ENCODE results near the gene ANGEL2.
"Not testable (repeated sequence)": the region's sequence is repeated elsewhere in the genome, so short reads cannot be mapped to it uniquely, and the experiment has no call there.

DNA sequence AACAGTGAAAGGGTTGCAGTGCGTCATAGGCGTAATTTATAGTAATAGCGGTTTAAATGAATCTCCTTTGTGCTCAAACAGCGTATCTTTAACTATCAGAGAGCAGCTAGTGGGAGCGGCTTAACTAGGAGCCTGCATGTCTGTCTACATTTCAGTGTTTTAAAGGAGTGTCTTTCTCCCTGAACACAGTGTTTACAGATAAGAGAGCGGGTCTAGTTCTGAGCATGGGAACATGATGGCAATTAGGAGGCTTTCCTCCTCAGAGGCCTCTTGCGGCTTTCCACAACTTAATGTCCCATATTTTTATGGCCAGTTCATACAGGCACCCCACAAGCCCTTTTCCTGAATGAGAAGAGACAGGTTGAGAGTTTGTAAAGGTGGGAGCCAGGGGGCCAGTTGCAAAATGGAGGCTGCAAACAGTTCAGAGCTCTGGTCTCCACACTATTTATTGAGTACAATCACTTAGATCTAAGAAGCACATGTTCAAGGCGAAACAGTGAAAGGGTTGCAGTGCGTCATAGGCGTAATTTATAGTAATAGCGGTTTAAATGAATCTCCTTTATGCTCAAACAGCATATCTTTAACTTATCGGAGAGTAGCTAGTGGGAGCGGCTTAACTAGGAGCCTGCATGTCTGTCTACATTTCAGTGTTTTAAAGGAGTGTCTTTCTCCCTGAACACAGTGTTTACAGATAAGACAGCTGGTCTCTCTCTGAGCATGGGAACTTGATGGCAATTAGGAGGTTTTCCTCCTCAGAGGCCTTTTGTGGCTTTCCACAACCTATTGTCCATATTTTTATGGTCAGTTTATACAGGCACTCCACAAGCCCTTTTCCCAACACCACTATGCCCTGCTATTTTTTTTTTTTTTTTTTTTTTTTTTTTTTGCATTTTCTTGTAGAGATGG is 29.9 kb upstream of the ANGEL2 start:
- TF ChIP-seq, protein P1, sequence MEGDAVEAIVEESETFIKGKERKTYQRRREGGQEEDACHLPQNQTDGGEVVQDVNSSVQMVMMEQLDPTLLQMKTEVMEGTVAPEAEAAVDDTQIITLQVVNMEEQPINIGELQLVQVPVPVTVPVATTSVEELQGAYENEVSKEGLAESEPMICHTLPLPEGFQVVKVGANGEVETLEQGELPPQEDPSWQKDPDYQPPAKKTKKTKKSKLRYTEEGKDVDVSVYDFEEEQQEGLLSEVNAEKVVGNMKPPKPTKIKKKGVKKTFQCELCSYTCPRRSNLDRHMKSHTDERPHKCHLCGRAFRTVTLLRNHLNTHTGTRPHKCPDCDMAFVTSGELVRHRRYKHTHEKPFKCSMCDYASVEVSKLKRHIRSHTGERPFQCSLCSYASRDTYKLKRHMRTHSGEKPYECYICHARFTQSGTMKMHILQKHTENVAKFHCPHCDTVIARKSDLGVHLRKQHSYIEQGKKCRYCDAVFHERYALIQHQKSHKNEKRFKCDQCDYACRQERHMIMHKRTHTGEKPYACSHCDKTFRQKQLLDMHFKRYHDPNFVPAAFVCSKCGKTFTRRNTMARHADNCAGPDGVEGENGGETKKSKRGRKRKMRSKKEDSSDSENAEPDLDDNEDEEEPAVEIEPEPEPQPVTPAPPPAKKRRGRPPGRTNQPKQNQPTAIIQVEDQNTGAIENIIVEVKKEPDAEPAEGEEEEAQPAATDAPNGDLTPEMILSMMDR (IDR thresholded peaks at IDR 0.05): not testable (repeated sequence)
- not testable (repeated sequence) for TF ChIP-seq POLR2A (IDR thresholded peaks at IDR 0.05)

All from uterus (tissue), 2 donors.